Amniotic stem cell (primary cell): ENCODE results near the gene RHOXF2.
"Not testable (repeated sequence)": the region's sequence is repeated elsewhere in the genome, so short reads cannot be mapped to it uniquely, and the experiment has no call there.

Experiments used
- DNase-seq: peaks from one replicate; lab custom pipeline; 2025; lab: John Stamatoyannopoulos, UW

RHOXF2 gene, protein sequence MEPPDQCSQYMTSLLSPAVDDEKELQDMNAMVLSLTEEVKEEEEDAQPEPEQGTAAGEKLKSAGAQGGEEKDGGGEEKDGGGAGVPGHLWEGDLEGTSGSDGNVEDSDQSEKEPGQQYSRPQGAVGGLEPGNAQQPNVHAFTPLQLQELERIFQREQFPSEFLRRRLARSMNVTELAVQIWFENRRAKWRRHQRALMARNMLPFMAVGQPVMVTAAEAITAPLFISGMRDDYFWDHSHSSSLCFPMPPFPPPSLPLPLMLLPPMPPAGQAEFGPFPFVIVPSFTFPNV

DNA sequence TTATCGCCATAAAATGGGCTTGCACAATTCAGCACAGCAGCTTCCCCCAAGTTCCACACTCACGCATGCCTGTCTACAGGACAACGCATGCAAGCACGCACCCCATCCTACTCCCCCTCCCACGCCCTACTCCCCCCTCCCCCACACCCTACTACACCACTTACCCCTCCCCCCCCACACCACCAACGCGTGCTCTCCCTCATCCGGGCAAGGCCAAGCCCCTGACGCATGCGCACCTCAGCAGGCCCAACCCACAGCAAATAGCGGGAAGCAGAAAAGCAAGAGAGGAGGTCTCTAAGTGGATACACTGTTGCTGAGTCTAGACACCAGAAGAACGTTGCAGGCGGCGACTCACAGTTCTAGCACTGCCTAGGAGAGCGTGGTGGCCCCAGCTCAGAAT, at the start of gene RHOXF2:
TSS of gene RHOXF2 (plus strand) at position 301 of the 400 bp plus-strand sequence. CDS start 138 bp downstream, outside the sequence.
- not testable (repeated sequence) for DNase-seq

DNA sequence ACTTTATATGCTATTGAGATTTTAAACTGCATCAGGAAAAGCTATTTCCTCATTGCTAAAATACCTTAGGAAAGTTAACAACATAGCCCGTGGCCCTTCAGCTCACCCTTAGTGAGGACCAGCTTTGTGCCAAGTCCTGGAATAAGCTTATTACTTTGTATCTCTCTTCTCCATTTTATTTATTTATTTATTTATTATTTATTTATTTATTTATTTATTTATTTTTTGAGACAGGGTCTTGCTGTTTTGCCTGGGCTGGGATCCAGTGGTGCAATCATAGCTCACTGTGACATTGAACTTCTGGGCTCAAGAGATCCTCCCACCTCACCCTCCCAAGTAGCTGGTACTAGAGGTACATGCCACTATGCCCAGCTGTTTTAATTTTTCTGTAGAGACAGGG, 49.0 kb upstream of the RHOXF2 start:
- no peak for DNase-seq

DNA sequence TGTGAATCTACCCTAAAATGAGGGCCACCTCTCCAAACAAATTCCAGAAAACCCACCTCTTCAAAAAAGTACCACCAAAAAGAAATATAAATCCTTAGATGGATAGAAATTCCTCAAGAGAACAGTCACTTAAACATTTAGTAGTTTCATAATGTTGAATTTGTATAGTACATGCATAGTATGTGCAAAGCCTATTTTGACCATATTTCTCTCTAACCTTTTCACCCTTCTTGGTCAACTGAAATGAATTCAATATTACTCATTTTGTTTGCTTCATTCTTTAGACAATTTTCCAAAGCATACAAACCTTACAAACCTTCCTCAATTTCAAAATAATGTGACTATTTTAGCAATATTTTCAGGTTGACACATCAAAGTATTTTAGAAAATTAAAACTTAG, 46.8 kb upstream of the RHOXF2 start:
- no peak for DNase-seq

DNA sequence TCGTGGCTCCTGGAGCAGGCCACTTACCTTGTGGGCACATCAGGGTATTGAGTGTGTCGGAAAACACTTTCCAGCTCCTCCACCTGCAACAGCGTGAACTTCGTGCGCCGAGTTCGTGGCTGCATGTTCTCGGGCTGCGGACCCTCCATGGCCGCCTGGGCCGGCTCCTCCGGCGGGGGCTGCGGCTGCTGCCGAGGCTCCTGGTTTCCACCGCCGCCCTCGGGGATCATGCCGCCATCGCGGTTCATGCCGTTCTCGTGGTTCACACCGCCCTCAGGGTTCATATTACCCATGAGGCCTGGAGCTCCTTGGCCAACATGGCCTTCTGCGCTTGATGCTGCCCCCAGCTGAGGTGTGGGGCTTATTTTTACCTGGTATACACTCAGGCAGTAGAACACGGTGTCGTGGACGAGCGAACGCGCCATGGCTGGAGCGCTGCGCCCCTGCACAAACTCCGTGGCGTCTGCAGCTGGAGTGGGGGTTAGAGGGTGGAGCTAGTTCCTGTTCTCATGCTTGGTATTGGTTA, 42.9 kb upstream of the RHOXF2 start, which contains the start of gene RHOXF1:
TSS of gene RHOXF1 (minus strand) at position 476 of the 526 bp plus-strand sequence. CDS start at position 425, 51 bp downstream.
- DNase-seq, result no peak

DNA sequence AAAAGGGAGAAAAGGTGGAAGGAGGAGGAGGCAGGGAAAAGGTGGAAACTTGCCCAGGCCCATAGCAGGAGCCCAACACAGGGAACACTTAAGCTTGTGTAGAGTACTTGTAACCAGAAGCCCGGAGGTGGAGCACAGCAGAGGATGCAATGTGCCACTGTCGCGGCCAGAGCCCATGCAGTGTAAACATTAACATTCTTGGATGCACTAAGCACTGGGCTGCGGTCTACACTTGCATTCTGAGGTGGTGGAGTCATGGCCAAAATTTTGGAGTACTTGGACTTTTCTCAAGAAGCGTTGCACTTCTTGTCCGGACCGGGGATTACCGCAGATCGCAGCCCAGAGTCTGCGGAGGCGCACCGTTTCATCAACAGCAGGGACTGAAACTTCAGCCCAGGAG, 38.2 kb upstream of the RHOXF2 start:
- no peak for DNase-seq

DNA sequence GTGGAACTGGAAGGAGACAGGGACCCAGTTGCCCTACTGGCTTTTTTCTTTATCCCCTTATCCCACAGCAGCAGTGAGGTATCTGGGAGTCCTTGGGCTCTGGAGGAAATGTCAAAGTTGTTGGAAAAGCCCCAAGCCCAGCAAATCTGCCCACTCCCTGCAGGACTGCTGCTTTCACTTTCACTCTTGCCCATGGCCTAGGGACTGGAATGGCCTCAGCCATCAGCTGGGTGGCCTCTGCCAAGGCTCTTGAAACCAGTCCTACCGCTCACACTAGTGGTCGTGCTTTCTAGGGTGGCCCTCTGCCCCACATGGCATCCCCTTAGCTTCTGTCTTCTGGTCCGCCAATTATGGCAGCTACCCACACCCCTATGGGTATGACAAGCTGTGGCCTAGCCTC, 33.0 kb upstream of the RHOXF2 start:
- DNase-seq, result no peak

DNA sequence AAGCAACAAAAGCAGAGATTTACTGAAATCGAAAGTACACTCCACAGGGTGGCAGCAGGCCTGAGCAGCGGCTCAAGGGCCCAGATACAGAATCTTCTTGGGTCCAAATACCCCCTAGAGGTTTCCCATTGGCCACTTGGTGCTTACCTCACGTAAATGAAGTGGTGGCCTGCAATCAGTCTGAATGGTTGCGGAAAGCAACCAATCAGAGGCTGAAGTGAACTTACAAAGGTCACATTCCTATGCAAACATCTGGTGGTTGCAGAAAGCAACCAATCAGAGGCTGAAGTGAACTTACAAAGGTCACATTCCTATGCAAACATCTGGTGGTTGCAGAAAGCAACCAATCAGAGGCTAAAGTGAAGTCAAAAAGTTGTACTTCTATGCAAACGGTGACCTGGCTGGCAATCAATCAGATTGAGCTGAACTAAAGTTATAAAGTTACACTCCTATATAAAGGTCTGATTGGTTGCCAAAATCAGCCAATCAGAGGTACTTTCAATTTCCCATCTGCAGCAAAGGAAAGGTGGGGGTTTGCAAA, 30.0 kb upstream of the RHOXF2 start:
- DNase-seq, result not testable (repeated sequence)

DNA sequence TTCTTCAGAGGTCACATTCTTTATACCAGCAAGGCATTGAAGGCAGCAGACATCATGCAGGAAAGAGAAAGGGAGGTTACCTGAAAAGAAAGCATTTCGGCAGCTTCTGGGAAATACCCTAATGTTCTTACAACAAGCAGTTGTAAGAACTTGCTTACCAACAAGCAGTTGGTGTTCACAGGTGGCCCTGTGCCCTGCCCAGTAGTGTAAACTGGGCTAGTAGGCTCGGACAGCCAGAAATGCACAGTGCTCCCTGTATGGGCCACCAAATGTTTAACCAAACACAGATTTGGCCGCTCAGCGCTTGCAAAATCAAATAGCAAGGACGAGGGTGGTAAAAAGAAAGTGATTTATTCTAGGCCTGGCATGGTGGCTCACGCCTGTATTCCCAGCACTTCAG, 22.3 kb upstream of the RHOXF2 start:
- no peak for DNase-seq

DNA sequence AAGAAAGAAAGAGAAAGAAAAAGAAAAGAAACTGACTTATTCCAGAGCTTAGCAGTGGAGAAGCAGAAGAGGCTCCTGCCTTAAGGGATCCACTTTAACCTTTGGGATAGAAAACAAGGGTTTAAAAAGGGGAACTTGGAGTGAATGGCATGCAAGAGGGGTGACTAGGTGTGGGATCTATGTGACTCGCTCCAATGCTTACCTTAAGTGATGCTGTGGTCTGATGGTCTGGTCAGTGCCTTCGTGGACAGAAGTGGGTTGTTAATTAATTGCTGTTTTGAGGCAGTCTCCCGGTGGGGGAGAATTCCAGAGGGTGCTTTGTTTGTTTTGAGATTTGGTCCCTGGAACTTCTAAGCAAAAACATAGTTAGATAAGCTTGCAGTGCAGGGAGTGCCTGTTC, 21.6 kb upstream of the RHOXF2 start:
- DNase-seq, result no peak

DNA sequence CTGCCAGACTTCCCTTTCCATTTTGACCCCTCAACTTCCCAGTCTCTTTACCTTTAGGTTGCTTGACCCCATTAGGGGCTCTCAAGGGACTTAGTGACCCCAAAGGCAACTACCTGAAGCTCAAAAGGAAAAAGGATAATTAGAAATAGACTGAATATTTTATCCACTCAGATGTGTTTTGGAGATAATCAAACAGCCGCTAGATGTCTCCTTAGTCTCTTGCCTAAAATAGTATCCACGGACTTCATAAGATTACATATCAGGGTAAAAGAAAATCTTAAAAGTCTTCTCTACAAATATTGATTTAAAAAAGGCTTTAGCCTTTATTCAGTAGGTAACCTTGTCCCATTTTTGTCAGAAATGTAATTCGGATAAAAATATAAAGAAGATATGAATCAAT, 21.0 kb upstream of the RHOXF2 start:
- DNase-seq, result no peak

DNA sequence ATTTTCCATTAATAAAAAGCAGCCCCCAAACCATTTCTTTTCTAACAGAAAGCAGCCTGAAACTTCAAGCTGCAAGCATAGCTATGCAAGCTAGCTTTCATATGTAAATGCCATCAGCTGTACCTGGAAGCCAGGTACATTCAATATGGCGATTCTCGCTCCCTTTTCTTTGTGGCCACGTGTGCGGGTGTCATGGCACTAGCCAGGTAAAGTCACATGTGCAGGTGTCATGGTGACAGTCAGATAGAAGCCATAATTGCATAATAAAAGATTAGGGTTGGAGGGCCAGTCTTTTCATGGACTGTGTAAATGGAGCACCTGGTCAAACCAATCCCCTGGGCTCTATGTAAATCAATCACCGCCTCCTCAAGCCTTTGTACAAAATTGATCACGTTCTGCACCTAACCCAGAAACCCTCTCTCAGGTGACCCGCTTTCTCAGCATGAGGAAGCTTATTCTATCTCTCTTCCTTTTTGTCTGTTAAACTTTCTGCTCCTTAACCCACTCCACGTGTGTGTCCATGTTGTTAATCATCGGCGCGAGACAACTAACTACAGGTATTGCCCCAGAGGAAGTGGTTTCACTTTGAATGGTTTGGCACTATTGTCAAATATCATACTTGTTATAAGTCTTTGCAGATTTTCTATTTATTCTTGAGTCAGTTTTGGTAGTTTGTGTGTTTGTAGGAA, 18.0 kb upstream of the RHOXF2 start:
- no peak for DNase-seq

DNA sequence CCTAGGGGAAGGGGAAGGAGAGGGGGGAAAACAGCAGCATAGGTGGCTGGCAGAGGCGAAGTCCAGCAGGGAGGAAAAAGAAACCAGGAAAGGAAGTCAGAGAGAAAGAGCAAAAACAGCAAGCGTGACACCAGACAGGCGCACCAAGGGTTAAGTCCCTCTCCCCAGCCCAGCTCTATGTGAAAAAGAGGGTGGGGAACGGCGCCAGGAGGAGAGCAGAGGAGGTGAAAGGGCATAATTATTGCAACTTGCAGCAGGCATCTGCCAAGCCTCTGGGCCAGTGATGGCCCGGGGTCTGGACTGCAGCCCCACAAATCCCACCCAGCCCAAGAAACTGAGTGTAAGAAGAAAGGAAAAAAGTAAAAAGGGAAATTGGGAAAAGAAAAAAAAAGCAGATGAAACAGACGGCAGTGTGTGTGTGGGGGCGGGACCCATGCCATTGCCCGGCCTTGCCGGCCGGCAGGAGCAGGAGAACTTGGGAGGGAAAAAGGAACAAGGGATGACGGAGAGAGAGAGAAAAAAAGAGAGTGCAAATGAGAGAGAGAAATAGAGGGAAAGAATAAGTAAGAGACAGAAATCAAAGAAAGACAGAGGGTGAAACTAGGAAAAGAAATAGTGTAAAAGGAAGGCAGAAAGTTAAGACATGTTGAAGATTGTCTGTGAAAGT, 14.1 kb upstream of the RHOXF2 start:
- no peak for DNase-seq

DNA sequence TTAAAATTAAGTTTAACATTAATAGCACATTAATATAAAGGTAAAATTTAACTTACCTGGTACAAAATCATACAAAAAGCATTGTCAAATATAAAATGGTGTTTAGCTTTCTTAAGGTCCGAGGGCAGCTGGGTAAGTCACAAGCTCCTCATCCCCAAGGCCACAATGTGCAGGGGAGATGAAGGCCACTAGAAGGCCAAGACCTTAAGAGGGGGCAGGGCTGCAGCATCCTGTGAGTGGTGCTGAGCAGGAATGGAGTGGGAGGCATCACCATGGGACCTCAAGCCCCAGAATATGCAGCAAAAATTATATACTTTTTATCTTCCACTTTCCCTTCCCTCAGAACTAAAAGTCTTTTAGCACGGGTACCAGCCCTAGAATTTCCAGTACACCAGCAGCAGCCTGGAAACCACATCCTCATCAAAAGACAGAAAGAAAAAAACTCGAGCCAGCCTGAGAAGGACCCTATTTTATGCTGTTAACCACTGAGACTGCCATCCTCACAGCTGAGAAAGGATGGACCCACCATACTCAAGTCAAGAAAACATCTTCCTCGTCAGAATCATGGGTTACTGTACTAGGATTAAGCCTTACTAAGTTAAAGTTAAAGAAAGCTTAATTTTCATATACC, 13.0 kb upstream of the RHOXF2 start:
- no peak for DNase-seq

DNA sequence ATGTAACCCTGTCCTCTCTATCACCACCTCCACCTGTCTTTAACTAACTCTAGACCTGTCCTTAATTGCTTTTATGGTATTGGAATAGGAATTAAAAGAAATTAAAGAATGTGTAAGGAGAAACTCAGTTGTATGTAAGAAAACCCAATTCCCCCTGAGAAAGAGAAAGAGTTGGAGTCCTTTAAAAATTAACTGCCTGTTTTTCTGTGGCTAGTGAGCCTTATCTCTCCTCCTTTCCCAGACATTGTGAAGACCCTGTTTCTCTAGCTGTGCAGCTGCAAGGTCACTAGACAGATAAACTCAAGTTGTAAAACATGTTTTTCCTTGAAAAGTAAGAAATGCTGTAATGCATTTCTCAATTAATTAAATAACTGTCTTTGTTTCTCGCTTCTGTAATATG, 12.1 kb upstream of the RHOXF2 start:
- DNase-seq, result not testable (repeated sequence)

DNA sequence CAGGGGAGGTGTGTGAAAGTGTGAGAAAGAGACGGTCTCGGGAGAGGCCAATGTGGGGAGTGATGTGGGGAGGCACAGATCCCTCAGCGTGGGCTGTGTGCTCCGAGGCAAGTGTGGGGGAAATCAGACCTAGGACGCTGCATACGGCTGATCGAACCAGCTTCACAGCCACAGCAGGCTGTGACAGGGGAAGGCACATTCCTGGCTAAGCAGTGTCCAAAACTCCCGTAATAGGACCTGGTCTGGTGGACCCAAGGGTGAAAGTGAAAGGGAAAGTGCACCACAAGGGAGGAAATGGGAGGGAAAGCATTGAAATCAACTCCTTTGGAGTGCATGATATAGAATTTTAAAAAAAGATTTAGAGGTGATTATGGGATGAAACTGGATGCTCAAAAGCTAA, 10.9 kb upstream of the RHOXF2 start:
- no peak for DNase-seq

DNA sequence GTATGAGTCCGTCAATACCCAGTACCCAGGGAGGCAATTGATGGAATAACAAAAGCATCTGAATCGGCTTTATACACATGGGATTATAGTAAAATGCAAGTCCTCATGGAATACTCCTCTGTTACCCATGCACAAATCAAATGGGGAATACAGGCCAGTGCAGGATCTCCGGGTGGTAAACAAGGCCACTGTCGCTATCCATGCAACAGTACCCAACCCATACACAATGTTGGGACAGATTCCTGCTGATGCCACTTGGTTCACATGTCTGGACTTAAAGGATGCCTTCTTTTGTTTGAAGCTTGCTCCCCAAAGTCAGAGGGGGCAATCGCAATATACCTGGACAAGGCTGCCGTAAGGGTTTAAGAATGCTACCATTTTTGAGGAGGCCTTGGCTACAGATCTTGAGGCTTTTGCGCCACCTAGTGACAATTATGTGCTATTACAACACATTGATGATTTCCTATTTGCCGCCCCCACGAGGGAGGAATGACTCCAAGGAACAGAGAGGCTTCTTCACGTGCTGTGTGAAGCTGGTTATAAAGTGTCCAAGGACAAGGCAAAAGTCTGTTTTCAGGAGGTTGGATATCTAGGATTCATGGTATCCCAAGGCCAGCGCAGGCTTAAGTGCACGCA, 8.2 kb upstream of the RHOXF2 start:
- DNase-seq, result not testable (repeated sequence)

DNA sequence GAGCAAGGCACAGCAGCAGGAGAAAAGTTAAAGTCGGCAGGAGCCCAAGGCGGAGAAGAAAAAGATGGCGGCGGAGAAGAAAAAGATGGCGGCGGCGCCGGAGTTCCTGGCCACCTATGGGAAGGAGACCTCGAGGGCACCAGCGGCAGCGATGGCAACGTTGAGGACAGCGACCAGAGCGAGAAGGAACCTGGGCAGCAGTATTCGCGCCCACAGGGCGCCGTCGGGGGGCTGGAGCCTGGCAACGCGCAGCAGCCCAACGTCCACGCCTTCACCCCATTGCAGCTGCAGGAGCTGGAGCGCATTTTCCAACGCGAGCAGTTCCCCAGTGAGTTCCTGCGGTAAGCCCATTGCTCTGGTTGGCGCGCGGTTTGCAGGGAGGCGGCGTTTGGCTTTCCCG, 673 bp downstream of the RHOXF2 start:
- not testable (repeated sequence) for DNase-seq

DNA sequence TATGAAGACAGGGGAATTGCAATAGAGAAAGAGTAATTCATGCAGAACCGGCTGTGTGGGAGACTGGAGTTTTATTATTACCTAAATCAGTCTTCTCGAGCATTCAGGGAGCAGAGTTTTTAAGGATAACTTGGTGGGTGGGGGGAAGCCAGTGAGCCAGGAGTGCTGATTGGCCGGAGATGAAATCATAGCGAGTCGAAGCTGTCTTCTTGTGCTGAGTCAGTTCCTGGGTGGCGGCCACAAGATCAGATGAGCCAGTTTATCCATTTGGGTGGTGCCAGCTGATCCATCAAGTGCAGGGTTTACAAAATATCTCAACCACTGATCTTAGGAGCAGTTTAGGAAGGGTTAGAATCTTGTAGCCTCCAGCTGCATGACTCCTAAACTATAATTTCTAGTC, 34.8 kb downstream of the RHOXF2 start:
- DNase-seq, result not testable (repeated sequence)

DNA sequence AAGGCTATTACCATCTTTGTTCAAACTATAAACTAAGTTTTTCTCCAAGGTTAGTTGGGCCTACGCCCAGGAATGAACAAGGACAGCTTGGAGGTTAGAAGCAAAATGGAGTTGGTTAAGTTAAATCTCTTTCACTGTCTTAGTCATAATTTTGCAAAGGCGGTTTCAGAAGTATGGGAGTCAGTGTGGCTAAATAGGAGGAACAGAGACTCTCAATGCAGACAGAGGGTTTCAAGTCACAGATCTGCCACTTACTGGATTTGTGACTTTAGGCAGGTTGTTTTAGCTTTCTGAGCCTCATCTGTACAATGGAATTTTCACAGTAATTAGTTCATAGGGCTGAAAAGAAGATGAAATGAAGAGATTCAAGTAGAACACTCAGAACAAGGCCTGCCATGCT, 35.3 kb downstream of the RHOXF2 start:
- DNase-seq, result not testable (repeated sequence)

DNA sequence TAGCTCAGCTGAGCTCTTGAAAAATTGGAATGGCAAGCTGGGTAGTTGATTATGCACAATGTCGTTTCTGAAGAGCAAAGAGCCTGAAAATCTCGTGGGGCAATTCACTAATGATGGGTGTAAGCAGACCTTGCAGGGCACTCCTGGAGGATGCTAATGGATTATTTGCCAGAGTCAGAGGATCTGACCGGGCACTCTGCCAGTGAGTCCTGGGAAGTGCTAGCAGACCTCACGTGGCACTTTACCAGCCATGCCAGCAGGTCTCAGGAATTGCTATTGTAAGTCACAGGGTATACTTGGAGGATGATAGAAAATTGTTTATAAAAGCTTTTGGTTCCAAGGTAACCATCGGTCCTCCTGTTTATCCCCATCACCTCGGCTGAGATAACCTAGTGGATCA, 37.4 kb downstream of the RHOXF2 start:
- not testable (repeated sequence) for DNase-seq

DNA sequence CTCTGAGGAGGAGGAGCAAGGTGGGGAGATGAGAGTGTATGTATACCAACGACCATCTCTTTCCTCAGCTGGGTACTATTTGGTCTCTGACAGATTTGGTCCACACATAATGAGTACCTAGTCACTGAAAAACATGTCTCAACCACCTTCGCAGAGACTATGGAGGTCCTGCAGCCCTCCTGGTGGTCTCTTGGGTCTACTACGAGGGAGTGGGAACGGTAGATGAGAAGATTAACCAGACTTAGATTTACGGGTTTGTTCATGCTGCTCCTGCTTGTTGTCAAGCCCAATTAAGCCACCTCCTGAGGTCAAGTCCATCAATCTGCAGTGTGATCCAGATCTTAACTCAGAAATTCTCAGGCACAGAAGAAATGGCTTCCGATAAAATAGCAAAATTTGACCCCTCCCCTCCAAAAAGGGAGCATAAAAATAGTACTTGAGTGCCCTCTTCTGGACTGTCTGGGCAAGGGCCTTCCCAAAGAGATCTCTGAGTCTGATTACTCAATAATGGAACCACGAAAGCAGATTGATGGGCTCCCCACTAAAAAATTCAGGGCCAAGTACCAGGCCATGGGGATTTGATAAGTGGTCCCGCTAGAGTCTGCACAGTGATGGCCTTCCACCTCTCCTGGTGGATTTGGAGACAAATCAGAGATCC, 38.3 kb downstream of the RHOXF2 start:
- DNase-seq, result not testable (repeated sequence)
